DMS53 (cell line): Measurements from ENCODE around the gene PPP4R1.
"Not testable (repeated sequence)": the region's sequence is repeated elsewhere in the genome, so short reads cannot be mapped to it uniquely, and the experiment has no call there.

ENCODE experiments used
- DNase-seq: peaks from one replicate; lab custom pipeline; 2025; lab: John Stamatoyannopoulos, UW

The PPP4R1 gene, protein sequence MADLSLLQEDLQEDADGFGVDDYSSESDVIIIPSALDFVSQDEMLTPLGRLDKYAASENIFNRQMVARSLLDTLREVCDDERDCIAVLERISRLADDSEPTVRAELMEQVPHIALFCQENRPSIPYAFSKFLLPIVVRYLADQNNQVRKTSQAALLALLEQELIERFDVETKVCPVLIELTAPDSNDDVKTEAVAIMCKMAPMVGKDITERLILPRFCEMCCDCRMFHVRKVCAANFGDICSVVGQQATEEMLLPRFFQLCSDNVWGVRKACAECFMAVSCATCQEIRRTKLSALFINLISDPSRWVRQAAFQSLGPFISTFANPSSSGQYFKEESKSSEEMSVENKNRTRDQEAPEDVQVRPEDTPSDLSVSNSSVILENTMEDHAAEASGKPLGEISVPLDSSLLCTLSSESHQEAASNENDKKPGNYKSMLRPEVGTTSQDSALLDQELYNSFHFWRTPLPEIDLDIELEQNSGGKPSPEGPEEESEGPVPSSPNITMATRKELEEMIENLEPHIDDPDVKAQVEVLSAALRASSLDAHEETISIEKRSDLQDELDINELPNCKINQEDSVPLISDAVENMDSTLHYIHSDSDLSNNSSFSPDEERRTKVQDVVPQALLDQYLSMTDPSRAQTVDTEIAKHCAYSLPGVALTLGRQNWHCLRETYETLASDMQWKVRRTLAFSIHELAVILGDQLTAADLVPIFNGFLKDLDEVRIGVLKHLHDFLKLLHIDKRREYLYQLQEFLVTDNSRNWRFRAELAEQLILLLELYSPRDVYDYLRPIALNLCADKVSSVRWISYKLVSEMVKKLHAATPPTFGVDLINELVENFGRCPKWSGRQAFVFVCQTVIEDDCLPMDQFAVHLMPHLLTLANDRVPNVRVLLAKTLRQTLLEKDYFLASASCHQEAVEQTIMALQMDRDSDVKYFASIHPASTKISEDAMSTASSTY

DNA sequence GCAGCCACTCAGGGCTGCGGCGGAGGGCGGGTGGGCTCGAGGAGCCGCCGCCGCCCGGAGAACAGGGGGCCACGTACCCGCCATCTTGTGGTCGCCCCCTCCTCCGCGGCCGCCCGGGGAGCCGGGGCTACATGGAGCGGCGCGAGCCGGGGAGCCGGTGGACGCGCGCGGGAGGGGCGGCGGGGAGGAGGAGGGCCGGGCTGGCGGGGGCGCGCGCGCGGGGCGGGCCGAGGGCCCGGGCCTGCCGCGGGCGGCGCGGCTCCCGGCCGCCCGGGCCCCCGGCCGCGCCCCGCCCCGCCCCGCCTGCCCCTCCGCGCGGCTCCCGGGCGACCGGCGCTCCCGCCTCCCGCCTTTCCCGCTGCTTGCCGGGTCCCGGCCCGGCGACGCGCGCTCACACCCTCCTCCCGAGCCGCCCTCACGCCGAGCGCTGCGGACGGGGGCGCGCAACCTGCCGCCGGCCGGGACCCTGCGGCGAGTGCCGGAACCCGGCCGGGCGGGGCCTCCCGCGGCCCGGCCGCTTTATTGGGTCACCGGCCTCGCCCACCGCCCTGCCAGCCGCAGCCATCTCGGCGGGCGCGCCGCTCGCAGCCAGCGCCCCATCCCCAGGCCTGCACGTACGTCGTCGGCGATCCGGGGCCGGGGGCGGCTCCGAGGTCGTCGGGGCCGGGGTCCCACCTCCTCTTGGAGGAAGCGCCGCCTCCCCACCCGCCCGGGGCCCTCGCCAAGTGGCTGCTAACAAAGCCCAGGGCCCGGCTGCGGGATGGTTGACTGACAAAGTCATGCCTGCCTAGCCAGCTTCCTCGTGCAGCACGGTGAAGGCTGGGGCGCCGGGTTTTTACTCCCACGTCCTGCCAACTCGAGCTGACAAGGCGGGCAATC, at the start of gene PPP4R1:
PPP4R1 (minus strand) TSS at position 159 of the 879 bp plus-strand sequence; CDS start at position 84, 75 bp downstream.
- DNase-seq, result peak; percentile 98

DNA sequence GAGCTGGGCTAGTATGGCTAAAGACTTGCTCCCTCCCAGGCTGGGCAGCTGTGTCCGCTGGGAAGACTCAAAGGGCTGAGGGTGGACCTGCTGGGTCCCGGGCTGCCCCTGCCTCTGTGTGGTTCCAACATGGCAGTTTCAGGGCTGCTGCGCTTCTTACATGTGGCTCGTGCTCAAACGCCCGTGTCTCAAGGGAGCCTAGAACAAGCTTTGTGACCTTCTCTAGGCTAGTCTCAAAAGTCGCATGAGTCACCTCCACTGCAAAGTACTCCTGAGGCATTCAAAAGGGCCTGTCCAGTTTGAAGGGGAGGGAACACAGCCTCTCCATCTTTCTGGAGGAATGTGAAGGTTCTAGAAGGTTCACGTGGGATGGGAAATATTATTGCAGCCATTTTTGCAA, 49.0 kb upstream of the PPP4R1 start:
- DNase-seq, result peak; percentile 36

DNA sequence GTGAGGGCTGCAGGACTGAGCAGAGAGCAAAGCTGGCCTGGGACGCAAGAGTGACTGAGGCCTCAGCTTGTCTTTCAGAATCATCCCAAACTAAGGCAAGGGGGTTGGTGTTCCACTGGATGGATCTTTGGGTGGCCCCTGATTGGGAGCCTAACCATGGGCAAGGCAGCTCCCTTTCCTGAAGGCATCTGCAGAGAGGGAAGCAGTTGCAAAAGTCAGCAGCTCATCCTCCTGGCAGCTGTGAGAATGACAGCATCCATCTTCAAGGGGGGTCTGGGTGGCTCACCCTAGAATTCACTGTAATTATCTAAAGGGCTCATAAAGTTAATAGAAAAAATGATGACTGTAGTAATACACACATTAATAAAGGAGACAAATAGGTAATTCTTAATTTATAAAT, 47.2 kb upstream of the PPP4R1 start:
- DNase-seq, result no peak

DNA sequence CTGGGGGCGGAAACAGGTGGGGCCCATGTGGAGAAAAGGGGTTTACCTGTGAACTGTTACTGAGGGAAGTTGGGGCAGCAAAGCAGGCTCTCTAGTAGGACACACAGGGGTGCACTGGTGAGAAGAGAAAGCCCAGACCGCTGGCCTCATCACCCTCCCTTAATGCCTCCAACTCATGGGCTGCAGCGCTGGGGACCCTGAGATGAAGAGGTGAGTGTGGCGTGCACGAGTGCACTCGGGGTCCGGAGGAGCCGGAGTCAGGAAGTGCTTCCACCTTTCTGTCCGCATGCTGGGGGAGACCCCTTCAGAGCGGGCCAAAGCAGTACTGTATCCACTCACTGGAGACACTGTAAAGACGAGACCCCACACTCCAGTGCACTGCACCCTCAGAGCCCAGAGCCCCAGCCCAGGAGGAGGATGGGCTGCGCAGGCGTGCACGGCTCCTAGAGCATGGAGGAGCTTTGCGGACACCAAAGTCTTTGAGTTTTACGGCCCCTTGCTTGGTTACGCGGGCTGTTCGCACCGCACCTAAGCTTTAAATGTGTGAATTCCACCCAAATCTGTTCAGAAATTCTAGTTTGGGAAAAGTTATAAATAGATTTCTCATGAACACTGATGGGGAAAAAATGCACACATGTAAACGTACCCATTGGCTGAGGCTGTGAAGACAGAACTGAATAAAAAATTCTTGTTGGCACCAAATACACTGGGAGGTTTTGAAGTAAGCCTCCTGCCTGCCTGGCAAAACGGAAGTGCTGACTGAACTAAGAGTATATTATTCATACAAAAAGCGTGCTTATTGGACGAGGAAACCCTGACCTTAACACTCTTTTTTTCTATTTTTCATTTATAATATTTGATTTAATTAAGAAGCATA, 45.4 kb upstream of the PPP4R1 start:
- no peak for DNase-seq

DNA sequence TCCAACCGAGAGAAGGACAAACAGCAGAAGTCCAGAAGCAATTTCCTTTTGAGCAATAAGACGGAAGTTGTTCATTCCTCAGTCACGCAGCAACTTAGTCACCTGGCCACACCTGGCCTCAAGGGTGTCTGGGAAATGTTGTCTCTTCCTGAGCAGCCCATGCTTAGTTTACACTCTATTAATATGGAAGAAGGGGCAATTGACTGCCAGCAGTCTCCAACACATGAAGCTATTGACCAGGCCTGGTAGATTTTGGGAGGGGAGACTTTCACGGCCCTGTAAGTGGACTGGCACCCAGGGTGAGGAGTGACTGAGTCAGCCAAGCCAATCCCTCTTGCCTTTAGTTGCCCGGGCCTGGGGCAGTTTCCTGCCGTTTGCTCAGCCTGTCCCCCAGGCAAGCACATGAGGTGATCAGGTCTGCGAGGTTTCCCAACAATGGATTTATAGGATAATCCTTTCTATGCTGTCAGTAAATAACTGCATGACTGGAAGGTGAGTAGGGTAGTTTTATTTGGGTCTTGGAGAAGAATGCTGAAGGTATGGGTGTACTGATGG, 43.8 kb upstream of the PPP4R1 start:
- no peak for DNase-seq

DNA sequence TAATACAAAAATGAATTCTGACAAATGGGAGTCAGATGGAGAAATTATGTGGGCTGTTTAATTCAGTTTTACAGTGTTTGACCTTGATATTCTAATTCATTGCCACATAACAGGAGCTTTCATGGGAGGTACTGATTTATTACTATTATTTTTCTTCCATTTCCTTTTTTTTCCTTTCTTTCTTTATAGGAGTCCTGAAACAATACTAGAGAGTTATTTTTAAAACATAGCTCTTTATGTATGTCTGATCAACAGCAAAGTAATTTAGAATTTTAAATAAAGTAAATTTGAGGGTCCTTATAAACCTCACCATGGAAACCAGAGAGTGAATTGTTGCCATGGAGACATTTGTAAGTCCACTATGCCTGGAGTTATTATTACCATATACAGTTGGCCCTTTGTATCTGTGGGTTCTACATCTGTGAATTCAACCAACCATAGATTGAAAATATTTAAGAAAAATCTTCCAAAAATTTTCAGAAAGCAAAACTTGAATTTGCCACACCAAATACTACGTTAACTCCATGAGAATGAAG, 40.9 kb upstream of the PPP4R1 start:
- no peak for DNase-seq

DNA sequence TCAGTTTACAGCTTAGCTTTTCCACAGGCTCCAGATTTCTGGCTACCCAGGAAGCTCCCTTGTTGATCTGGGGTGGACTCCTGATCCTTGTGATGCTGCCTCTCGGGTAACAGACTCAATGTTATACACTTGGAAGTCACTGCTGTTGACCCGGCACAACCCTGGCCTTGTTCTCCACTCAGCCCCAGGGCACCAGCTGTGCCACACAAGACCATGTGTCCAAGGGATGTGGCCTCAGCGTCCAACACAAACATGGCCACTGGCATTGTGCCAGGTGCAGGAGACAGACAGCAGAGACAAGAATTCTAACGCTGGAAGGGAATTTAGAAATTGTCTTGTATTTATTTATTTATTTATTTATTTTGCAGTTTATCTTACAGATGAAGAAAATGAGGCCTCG, 39.0 kb upstream of the PPP4R1 start:
- DNase-seq, result peak; percentile 79

DNA sequence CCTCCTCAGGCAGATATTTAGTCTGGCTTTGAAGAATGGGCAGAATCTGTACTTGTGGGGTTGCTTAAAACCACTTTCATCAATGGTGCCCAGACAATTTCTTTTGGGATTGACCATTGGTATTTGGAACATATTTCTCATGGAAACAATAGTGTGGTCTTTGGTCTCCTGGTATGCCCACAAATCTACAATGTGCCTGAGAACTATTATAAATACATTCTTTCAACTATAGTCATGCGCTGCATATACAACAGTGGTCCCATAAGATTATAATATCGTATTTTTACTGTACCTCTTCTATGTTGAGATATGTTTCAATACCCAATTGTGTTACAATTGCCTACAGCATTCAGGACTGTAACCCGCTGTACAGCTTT, 34.8 kb upstream of the PPP4R1 start:
- DNase-seq, result no peak

DNA sequence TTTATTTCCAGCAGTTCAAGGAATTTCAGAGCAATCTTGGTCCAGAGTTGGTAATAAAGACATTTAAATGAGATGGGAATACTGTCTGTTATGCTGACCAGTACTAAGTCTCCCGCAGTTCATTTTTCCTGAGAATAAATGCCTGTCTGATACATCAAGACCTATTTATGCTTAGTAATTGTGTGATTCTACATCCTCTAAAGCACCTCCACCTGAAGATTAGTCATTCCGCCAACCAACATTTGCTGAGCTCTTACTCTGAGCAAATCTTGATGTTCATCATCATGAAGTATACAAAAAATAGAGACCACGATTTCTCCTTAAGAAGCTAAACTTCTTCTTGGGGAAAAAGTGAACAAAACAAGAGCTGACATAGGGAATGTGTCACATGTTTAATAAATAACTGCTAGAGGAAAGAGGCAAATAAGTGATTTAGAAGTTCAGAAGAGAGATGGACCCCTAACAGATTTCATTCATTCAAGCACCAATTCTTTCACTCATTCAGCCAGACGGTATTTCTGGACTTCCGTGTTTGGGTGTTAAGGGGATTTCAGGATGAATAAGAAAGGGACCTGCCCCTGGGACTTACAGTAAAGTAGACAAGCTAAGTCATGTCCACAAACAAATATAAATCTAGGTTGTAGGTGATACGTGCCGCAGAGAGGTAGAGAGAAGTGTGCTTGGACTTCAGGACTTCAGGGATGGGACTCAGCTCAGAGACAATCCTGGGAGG, 34.2 kb upstream of the PPP4R1 start:
- DNase-seq, result peak; percentile 45

DNA sequence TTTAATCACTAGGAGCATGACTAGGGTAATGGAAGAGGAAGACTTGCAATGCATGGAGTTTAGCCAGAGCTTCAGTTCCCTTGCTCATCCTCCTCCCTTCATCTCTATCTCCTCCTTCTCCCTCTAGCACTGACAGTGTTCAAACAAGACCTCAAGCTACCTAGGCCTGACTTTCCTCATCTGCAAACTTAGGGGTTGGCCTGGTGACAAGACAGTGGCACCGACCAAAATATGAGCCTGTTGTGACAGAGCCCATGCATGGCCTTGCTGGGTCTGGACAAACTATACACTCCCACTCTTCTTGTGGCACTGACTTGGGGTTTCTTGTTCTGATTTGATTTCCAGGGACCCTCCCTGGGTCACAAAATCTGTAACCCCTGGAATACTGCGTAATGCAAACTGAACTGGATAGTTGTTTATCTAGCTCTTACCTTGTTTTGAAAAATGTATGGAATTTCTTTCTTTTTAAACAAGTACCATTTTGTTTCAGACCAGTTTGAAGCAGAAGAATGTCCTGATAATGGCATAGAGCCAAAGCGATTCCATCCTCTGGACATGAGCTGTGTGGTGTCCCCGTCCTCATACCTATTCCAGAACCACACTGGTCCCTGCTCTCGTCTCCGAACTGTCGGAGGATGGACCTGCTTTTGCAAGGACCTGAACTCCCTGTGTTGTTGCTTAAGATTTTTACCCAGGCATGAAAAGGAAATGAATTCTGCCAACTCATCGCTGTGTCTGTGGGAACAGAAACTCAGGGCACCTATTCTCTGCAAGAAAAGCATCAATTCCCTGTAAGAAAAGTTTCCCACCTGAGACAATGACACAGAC, 33.4 kb upstream of the PPP4R1 start:
- peak; percentile 46 for DNase-seq

DNA sequence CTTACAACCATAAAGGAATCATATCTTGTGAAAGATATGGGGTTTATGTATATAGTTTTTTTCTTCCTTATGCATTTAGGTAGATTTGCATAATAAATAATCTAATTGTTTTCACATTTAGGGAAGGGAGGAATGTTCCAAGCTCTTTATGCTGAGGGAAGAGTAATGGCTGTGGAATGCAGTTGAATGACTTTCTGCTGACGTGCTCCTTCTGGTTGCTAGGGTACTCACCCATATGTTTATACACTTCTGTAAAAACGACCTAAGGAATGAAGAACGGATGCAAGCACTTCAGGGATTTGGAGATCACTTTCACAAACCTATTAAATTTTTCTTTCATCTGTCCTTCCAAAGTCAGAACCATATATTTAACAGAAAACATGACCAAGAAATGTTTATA, 29.2 kb upstream of the PPP4R1 start:
- DNase-seq, result peak; percentile 98

DNA sequence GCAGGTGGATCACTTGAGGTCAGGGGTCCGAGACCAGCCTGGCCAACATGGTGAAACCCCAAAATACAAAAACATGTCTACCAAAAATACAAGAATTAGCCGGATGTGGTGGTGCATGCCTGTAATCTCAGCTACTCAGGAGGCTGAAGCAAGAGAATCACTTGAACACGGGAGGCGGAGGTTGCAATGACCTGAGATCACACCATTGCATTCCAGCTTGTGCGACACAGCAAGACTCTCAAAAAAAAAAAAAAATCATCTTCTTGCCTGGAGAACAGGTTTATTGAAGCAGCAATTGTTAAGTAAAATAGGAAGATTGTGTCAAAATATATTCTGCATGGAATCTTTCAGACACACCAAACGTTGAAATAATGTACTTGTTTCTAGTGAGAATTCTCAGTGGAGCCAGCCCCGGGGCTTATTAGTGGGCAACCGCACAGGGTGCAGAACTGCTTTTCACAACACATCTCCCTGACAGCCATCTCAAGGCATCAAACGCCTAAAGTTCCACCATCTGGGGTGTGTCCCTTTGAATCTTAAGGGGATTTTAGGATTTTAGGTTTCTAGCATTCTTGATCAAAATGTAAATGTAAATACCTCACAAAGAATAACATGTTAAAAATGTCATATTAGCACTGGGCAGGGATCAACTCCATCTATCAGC, 28.6 kb upstream of the PPP4R1 start:
- peak; percentile 54 for DNase-seq

DNA sequence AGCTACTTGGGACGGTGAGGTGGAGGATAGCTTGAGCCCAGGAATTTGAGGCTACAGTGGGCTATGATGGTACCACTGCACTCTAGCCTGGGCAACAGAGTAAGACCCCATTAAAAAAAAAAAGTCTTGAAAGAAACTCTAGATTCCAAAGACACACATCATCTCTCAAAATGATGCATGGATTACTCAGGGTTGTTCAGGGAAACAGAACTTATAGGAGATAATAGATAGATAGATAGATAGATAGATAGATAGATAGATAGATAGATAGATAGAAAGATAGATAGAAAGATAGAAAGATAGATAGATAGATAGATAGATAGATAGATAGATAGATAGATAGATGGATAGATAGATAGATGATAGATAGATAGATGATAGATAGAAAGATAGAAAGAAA, 26.7 kb upstream of the PPP4R1 start:
- DNase-seq, result not testable (repeated sequence)

DNA sequence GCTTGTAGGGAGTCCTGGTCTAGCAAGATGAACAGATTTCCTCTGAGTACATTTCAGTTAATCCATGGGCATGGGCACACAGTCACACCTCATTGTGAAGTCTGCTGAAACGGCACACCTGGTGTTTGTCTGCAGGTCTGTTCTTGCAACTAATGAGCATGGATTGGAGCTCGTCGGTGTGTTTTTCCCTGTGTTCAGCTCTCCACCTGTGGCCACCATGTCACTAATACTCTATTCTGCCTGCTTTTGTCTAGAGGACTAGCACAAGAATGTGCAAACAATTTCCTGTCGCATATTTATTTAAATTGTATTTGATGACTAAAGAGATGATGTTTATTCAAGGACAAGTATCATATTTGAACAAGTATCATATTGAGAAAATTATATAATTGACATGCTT, 24.5 kb upstream of the PPP4R1 start:
- DNase-seq, result peak; percentile 96

DNA sequence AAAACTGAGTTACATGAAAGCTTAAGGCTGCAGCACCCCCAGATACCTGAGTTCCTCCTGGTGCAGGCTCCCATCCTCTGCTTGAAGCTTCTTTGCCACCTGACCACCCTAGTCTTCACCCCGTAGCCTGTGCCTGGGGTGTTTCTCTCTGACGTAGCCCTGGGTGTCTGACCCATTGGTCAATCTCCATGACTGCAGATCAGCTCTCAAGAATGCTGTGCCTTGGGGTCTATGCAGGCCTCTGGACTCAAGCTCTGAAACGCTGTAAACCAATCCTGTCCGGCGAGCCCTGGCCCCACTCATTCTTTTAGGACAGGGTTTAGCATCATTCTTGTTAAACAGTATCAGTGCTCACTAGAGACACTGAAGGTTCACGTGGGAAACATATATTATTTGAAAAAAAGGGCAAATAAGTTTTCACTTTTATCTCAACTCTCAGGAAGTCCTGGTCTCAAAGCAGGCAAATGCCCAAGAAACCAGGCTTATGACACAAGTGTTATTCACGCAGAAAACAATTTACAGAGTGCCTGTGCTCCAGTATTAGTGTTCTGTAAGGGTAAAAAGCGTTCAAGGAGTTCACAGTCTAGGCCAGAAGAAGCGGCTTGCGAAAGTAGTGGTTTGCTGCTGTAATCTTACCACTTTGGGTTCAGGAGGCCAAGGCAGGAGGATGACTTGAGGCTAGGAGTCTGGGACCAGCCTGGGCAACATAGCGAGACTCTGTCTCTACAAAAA, 22.8 kb upstream of the PPP4R1 start:
- DNase-seq, result no peak

DNA sequence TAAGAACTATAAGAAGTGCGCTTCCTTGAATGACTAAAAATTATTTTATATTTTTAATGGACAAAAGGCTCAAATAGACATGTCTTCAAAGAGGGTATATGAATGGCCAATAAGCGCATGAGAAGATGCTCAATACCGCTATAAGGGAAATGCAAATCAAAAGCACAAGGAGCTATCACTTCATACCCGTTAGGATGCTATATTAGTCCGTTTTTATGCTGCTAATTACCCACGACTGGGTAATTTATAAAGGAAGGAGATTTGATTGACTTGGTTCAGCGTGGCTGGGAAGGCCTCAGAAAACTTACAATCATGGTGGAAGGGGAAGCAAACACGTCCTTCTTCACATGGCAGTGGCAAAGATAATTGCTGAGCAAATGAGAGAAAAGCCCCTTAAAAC, 20.5 kb upstream of the PPP4R1 start:
- DNase-seq, result no peak

DNA sequence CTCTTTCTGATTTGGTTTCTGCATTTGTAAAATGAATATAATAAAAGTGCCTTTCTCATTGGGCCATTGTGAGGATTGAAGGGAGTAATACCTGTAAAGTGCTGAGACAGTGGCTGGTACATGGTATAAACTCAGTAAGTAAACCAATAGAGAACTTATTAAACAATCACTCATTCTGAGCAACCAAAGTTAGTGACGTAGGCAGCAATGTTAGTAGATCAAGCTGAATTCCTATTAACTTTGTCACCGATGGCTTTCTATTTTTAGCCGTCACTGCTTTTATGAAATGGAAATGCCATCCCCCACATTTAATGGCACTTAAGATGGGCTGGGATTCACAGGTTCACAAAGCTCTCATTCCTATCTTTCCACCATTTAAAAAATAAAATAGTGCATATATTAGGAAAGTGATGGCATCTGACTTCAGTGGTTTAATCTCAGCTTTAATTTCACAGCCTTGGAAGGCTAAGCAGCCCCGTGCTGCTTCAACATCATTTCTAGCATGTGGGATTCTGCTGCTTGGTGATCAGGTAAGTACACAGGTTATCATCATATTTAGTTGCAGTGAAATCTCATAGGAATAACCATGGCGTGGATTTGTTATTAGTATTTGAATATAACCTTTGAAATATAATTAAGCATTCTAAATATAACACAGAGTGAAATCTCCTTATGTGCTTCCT, 17.6 kb upstream of the PPP4R1 start:
- peak; percentile 53 for DNase-seq
